KBM-7 (cell line): ENCODE results near the gene ZNF396.
A peak's percentile ranks its signal among the peaks of the same experiment; 100 is the strongest.

Experiments used
- DNase-seq: peaks from one replicate; pipeline ENCODE4 v3.0.0-alpha.2; 2015
- in situ Hi-C: fragments of 300-500 bp; cut with MboI; formaldehyde crosslinking; loops from 2 replicates; pipeline ENCODE4 v1.14.3; 2020; ENCODE audit warnings: low sequenced_read_pairs, low pct_unique_long_range_greater_than_20kb, mixed read lengths

The ZNF396 gene

DNA sequence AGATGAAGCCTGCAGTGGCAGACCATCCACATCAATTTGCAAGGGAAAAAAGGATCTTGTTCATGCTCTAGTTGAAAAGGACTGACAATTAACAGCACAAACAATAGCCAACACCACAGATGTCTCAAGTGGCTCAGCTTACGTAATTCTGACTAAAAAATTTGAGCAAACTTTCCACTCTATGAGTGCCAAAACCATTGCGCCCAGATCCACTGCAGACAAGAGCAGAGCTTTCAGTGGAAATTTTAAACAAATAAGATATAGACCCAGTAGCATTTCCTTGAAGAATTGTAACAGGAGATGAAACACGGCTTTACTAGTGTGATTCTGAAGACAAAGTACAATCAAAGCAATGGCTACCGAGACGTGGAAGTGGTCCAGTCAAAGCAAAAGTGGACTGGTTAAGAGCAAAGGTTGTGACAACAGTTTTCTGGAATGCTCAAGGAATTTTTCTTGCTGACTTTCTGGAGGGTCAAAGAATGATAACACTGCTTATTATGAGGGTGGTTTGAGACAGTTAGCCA is 12.0 kb upstream of the ZNF396 start:
- no peak for DNase-seq
- in situ Hi-C loops: loop anchor here (25.0 kb wide), 1 partner anchor 377 kb away; no protein-coding TSS in a partner anchor

- DNase-seq: peak; percentile 9
- in situ Hi-C loops: loop anchor here (25.0 kb wide), 1 partner anchor 375 kb away; no protein-coding TSS in a partner anchor
These were observed 10.0 kb upstream of the ZNF396 start for GRCh38 chr18:35387152-35387571.

- in situ Hi-C loops: loop anchor here (25.0 kb wide), 1 partner anchor 374 kb away; no protein-coding TSS in a partner anchor
- DNase-seq: peak; percentile 67
These were observed 9.5 kb upstream of the ZNF396 start for GRCh38 chr18:35386600-35387100.

DNA sequence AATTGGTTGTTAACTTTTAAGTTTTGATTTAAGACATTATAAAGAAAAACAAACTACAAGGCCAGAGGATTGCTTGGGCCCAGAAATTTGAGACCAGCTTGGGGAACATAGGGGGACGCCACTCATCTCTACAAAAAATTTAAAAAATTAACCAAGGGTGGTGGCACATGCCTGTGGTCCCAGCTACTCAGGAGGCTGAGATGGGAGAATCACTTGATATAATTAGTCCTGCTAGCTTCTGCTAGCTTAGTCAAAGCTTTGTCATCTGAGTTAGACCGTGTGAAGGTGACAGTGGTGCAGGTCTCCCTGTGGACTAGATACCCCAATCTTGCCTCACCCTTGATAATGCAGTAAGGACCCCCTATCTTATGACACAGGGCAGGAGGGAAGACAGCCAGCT is 6.0 kb upstream of the ZNF396 start:
- in situ Hi-C loops: loop anchor here (25.0 kb wide), 1 partner anchor 371 kb away; no protein-coding TSS in a partner anchor
- no peak for DNase-seq

DNA sequence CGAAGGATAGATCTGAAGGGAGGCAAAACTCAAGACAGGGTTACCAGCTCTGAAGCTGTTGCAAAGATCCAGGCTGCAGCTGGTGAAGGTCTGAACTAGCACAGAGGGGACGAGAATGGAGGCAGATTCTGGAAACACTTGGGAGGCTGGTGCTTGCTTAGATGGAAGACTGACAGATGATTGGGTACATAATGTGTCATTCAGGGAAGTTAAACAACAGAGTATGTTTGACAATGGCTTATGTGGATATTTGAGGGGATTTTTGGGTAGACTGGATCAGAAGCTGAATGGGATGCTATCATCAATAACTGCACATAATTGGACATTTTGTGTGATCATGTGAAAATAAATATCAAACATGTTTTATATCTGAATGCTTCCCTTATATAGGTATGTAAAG is 2.3 kb upstream of the ZNF396 start:
- in situ Hi-C loops: loop anchor here (25.0 kb wide), 1 partner anchor 367 kb away; no protein-coding TSS in a partner anchor
- DNase-seq: no peak

DNA sequence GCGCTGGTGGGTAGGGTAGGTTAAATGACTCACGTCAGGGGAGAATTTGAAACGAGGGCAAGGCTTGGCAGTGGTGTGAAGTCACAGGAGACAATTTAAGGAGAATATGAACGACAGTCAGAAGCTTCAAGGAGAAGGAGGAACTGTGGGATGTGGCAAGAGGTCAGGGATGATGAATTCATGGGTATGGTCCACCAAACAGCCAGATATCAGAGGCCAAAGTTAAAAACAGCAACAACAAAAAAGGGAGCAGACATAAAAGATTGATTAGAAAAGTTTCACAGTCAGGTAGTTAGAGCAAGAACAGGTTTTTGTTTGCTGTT is 1.4 kb upstream of the ZNF396 start:
- in situ Hi-C loops: loop anchor here (25.0 kb wide), 1 partner anchor 366 kb away; no protein-coding TSS in a partner anchor
- no peak for DNase-seq

- in situ Hi-C loops: loop anchor here (25.0 kb wide), 1 partner anchor 366 kb away; no protein-coding TSS in a partner anchor
- DNase-seq: no peak
These were observed 887 bp upstream of the ZNF396 start for GRCh38 chr18:35377875-35378573.

DNA sequence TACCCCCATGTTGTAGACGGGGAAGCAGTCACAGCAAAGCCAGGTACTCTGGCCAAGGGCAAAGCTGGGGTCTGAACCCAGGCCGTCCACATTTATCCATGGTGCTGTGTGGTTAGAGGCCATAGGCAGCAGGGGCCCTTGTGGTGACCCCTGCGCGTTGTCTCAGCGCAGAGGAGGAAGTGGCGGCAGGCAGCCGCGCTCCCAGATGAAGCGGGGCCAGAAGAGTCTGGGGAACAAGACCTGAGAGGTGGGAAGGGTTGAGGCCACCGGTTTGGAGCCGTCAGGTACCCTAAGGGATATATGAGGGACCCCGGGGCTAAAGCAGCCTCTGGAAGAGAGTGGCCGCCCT is 770 bp downstream of the ZNF396 start:
- DNase-seq: peak; percentile 71
- in situ Hi-C loops: loop anchor here (25.0 kb wide), 1 partner anchor 364 kb away; no protein-coding TSS in a partner anchor

DNA sequence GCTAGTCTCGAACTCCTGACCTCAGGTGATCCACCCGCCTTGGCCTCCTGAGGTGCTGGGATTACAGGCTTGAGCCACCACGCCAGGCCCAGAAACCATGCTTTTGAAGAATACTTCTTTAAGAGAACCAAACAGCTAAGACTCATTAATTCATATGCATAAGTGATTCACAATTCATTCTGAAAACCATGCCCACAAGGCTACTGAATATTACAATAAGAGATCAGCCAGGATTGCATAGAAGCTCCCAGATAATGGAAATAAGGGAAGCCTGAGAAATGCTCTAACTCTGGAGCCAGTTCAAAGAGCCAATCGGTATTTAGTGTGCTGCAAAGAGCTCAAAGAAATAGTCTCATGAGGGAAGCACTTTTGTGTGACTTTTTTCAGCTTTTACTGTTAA is 2.4 kb downstream of the ZNF396 start:
- DNase-seq: no peak
- in situ Hi-C loops: loop anchor here (25.0 kb wide), 2 partner anchors 137 to 362 kb away; partner anchors contain the start of gene ZNF397

DNA sequence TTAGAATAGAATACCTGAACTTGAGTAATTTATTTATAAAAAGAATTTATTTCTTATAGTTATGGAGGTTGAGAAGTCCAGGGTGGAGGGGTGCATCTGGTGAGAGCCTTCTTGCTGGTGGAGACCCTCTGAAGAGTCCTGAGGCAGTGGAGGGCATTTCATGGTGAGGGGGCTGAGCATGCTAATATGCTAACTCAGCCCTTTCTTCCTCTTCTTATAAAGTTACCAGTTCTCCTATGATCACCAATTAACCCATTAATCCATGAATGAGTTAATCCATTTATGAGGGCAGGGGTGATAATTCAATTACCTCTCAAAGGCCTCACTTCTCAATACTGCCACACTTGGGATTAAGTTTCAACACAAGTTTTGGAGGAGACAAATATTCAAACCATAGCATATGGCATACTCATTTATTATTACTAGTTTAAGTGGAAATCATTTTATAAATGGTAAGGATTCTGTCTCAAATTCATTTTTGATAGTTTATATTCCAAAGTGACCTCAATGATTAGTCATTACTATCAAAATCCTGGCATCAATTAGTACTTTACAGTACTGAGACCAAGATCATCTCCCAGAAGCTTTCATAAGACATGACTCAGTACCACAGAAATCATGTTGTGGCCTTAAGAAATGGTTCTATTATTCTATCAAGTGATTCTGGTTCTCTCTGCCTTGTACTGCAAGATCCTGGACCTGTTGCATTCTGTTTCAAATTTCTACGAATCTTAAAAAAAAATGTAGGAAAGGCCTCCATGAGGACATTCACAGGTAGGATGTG is 5.5 kb downstream of the ZNF396 start:
- no peak for DNase-seq
- in situ Hi-C loops: loop anchor here (25.0 kb wide), 1 partner anchor 134 kb away; the partner anchor contains the start of gene ZNF397

DNA sequence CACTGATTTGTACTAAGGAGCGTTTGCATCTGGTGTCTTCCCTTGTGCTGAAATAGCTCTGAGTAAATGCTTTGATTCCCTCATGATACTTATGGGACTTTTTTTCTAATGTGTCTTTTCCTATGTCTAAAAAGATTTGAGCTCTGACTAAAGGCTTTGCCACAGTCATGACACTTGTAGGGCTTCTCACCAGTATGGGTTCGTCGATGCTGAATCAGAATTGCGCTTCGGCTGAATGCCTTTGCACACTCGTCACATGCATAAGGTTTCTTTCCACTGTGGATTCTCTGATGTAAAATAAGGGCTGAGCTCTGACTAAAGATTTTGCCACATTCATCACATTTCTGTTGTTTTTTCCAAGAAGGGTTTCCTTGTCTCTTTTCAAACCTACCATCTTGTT is 8.0 kb downstream of the ZNF396 start:
- DNase-seq: no peak
- in situ Hi-C loops: loop anchor here (25.0 kb wide), 1 partner anchor 132 kb away; the partner anchor contains the start of gene ZNF397

DNA sequence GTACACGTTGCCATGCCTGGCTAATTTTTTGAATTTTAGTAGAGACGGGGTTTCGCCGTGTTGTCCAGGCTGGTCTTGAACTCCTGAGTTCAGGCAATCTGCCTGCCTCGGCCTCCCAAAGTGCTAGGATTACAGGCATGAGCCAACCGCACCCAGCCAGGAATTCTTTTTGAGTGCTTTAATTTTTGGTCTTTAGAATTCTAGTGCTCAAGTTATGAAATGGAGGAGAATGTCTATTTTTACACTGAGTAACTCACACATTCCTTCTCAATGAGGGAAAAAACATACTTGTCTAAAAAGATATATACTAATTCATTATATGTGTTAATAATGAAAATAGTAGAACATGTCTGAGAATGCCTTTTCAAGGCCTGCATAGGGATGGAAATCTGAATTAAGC is 8.5 kb downstream of the ZNF396 start:
- DNase-seq: no peak
- in situ Hi-C loops: loop anchor here (25.0 kb wide), 1 partner anchor 131 kb away; the partner anchor contains the start of gene ZNF397

DNA sequence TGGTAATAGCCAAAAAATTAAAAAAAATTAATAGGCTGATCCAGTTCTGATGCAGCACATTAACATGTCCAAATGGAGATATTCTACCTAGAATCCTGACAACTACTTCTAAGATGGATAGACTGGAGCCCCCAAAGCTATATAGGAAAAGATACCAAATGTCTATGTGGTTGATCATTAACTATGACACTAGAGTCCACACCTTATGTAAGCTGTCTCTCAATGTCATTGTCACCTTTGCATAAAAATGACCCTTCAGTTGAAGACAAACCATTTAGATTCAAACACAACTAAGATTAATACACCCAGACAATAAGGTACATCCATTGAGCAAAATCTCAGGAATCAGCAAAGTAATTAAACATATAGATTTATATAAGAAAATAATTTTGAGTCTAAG is 14.6 kb downstream of the ZNF396 start:
- DNase-seq: no peak
- in situ Hi-C loops: loop anchor here (25.0 kb wide), 1 partner anchor 125 kb away; the partner anchor contains the start of gene ZNF397

DNA sequence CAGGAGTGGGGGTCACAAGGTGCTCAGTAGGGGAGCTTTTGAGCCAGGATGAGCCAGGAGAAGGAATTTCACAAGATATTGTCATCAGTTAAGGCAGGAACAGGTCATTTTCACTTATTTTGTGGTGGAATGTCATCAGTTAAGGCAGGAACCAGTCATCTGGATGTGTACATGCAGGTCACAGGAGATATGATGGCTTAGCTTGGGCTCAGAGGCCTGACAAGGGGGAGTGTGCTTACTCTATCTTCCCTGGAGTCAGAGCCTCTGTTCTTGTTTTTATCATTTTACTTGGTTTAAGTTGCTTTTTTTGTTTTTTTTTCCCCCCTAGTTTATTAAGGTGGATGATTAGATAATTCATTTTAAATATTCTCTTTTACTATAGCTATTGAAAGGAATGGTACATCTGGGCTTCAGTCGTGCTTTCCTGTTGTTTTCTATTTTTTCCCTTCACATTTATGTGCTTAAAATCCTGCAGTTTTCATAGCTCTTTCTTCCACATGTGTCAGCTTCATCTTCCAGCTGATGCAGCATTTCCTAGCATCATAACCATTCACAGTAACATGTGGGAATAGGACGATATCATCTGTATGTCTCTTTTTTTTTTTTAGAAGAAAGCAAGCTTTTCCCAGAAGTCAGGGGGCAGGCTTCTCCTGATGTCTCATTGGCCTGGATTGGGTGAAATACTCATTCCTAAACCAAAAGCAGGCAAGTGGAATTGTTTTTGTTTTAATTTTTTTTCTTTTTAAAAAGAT is 15.4 kb downstream of the ZNF396 start:
- DNase-seq: no peak
- in situ Hi-C loops: loop anchor here (25.0 kb wide), 1 partner anchor 124 kb away; the partner anchor contains the start of gene ZNF397

GRCh38 chr18:35355140-35355618 is 22.0 kb downstream of the ZNF396 start:
- in situ Hi-C loops: loop anchor here (25.0 kb wide), 1 partner anchor 118 kb away; the partner anchor contains the start of gene ZNF397
- DNase-seq: peak; percentile 57

DNA sequence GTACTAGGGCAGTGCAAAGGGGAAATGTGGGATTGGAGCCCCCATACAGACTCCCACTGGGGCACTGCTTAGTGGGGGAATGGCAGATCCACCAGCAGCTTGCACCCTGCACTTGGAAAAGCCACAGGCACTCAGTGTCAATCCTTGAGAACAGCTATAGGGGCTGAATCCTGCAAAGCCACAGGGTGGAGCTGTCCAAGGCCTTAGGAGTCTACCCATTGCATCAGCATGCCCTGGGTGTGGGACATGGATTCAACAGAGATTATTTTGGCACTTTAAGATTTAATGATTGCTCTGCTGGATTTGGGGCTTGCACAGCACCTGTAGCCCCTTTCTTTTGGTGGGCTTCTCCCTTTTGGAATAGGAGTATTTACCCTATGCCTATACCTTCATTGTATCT is 24.4 kb downstream of the ZNF396 start:
- no peak for DNase-seq
- in situ Hi-C loops: loop anchor here (25.0 kb wide), 1 partner anchor 115 kb away; the partner anchor contains the start of gene ZNF397

GRCh38 chr18:35352283-35352682 is 24.9 kb downstream of the ZNF396 start:
- no peak for DNase-seq
- in situ Hi-C loops: loop anchor here (25.0 kb wide), 1 partner anchor 115 kb away; the partner anchor contains the start of gene ZNF397

- in situ Hi-C loops: no loop called here
- no peak for DNase-seq
These were observed 29.1 kb downstream of the ZNF396 start for GRCh38 chr18:35348001-35348400.
